Raji (cell line): ENCODE measurements around the gene L1CAM.

Experiments used
- POLR2A ChIP-seq: IDR thresholded peaks from 2 replicates; pipeline ENCODE4 v1.6.1; 2011; ENCODE audit warnings: low read depth, low read length, control low read depth; ENCODE audit not compliant: insufficient read depth

Gene L1CAM

GRCh38 chrX:153876112-153876491 is 9.9 kb downstream of the L1CAM start:
- TF ChIP-seq POLR2A = no peak

GRCh38 chrX:153875391-153876111 is 10.4 kb downstream of the L1CAM start:
- no peak for TF ChIP-seq POLR2A

GRCh38 chrX:153874366-153875125 is 11.4 kb downstream of the L1CAM start:
- no peak for TF ChIP-seq POLR2A

- TF ChIP-seq POLR2A = no peak
Measured at GRCh38 chrX:153874085-153874365, 11.9 kb downstream of the L1CAM start.

GRCh38 chrX:153873282-153874084 is 12.5 kb downstream of the L1CAM start:
- no peak for TF ChIP-seq POLR2A

GRCh38 chrX:153871946-153872878 is 13.8 kb downstream of the L1CAM start:
- no peak for TF ChIP-seq POLR2A

- no peak for TF ChIP-seq POLR2A
Measured at GRCh38 chrX:153871451-153871850, 14.5 kb downstream of the L1CAM start.

- no peak for TF ChIP-seq POLR2A
Measured at GRCh38 chrX:153870791-153871360, 15.1 kb downstream of the L1CAM start.

- no peak for TF ChIP-seq POLR2A
Measured at GRCh38 chrX:153870288-153870690, 15.7 kb downstream of the L1CAM start.

- no peak for TF ChIP-seq POLR2A
Measured at GRCh38 chrX:153869473-153870287, 16.3 kb downstream of the L1CAM start.

- TF ChIP-seq POLR2A = no peak
Measured at GRCh38 chrX:153868576-153869472, 17.1 kb downstream of the L1CAM start.

GRCh38 chrX:153867671-153868070 is 18.3 kb downstream of the L1CAM start:
- TF ChIP-seq POLR2A = no peak

GRCh38 chrX:153867139-153867538 is 18.8 kb downstream of the L1CAM start:
- TF ChIP-seq POLR2A = no peak
